Measurements from ENCODE around the gene PTGR3.

Gene PTGR3

GRCh38 chr18:75209129-75209950 lies at the start of gene PTGR3:
TSS of gene PTGR3 (minus strand) at chr18:75209139. CDS start at chr18:75209058, 81 bp downstream.
- peak; percentile 65 for DNase-seq

GRCh38 chr18:75257605-75258004 lies 48.7 kb upstream of the PTGR3 start:
- DNase-seq: no peak

GRCh38 chr18:75256376-75256775 lies 47.4 kb upstream of the PTGR3 start:
- no peak for DNase-seq

GRCh38 chr18:75255094-75255493 lies 46.2 kb upstream of the PTGR3 start:
- peak; percentile 15 for DNase-seq

- DNase-seq: no peak
Observed at GRCh38 chr18:75253784-75254183, 44.8 kb upstream of the PTGR3 start.

- DNase-seq: no peak
Observed at GRCh38 chr18:75253043-75253442, 44.1 kb upstream of the PTGR3 start.

- no peak for DNase-seq
Observed at GRCh38 chr18:75252136-75252535, 43.2 kb upstream of the PTGR3 start.

GRCh38 chr18:75251466-75251865 lies 42.5 kb upstream of the PTGR3 start:
- DNase-seq: no peak

GRCh38 chr18:75250471-75250821 lies 41.5 kb upstream of the PTGR3 start:
- DNase-seq: no peak

GRCh38 chr18:75249672-75250470 lies 40.9 kb upstream of the PTGR3 start:
- DNase-seq: no peak

- DNase-seq: no peak
Observed at GRCh38 chr18:75249175-75249518, 40.2 kb upstream of the PTGR3 start.

- DNase-seq: no peak
Observed at GRCh38 chr18:75248426-75249174, 39.7 kb upstream of the PTGR3 start.

- no peak for DNase-seq
Observed at GRCh38 chr18:75247611-75248421, 38.9 kb upstream of the PTGR3 start.

GRCh38 chr18:75246721-75247610 lies 38.0 kb upstream of the PTGR3 start:
- DNase-seq: no peak

- no peak for DNase-seq
Observed at GRCh38 chr18:75244351-75245313, 35.7 kb upstream of the PTGR3 start.

GRCh38 chr18:75241705-75242104 lies 32.8 kb upstream of the PTGR3 start:
- no peak for DNase-seq

- no peak for DNase-seq
Observed at GRCh38 chr18:75240433-75240832, 31.5 kb upstream of the PTGR3 start.

- no peak for DNase-seq
Observed at GRCh38 chr18:75238786-75239185, 29.8 kb upstream of the PTGR3 start.

- no peak for DNase-seq
Observed at GRCh38 chr18:75238100-75238499, 29.2 kb upstream of the PTGR3 start.

GRCh38 chr18:75235896-75236295 lies 27.0 kb upstream of the PTGR3 start:
- no peak for DNase-seq
